Measurements from ENCODE around the gene SCRN2. TPM values are rescaled to one million over a fixed set of nuclear protein-coding genes. Genes with fewer than 3 reads are reported as not detected.

Gene SCRN2
- total RNA-seq, 2 experiments from 2014 or later: 21.0 to 23.8 TPM

DNA sequence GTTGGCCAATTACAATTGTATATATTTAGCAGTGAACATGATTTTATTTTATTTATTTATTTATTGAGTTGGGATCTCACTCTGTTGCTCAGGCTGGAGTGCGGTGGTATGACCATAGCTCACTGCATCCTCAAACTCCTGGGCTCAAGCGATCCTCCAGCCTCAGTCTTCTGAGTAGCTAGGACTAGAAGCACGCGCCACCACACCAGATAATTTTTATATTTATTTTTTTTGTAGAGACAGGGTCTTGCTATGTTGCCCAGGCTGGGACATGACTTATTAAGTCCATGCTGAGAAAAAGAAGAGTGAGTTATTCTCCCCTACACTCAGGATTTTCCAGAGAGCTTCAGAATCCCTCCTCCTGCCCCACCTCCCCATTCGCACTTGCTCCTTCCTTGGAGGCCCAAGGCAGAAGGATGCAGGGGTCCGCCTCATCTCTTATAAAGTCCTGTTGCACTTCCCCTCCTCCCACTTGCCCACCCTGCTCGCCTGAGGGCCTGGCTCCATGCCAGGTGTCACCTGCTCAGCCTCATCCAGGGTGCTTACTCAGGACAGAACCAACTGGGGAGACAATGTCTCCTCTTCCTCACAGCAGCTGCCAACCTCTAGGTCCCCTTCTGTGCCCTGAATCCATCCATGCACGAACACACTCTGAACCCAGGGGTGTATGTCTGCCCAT lies 38.8 kb upstream of the SCRN2 start:
- CTCF ChIA-PET: interaction anchor here (2.1 to 18.8 kb wide), 2 partner anchors 9 to 36 kb away, joined by 10 to 586 read pairs; partner anchors contain the start of genes SCRN2 and SP6
- Mint-ChIP-seq H3K27ac (no peak overlapping the region), H3K36me3 (ENCODE audit: low read depth) (no peaks in the 10 kb centered on the region), H3K4me1 (ENCODE audit: low read depth) (peaks cover 18% of the 10 kb centered on the region), H3K4me3 (no peak overlapping the region), H3K9me3 (no peaks in the 10 kb centered on the region), H3K27me3 (peaks cover 15% of the 10 kb centered on the region)
- POLR2A ChIA-PET: interaction anchor here (0.9 to 1.4 kb wide), 3 partner anchors 11 to 30 kb away, joined by 3 to 4 read pairs (median 3); no protein-coding TSS in a partner anchor
- intact Hi-C loops (cut with micrococcal nuclease): no loop called here
- ATAC-seq (no peak), DNase-seq (no peak)
- TF ChIP-seq, protein P1, sequence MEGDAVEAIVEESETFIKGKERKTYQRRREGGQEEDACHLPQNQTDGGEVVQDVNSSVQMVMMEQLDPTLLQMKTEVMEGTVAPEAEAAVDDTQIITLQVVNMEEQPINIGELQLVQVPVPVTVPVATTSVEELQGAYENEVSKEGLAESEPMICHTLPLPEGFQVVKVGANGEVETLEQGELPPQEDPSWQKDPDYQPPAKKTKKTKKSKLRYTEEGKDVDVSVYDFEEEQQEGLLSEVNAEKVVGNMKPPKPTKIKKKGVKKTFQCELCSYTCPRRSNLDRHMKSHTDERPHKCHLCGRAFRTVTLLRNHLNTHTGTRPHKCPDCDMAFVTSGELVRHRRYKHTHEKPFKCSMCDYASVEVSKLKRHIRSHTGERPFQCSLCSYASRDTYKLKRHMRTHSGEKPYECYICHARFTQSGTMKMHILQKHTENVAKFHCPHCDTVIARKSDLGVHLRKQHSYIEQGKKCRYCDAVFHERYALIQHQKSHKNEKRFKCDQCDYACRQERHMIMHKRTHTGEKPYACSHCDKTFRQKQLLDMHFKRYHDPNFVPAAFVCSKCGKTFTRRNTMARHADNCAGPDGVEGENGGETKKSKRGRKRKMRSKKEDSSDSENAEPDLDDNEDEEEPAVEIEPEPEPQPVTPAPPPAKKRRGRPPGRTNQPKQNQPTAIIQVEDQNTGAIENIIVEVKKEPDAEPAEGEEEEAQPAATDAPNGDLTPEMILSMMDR (IDR thresholded peaks at IDR 0.05): no peak

DNA sequence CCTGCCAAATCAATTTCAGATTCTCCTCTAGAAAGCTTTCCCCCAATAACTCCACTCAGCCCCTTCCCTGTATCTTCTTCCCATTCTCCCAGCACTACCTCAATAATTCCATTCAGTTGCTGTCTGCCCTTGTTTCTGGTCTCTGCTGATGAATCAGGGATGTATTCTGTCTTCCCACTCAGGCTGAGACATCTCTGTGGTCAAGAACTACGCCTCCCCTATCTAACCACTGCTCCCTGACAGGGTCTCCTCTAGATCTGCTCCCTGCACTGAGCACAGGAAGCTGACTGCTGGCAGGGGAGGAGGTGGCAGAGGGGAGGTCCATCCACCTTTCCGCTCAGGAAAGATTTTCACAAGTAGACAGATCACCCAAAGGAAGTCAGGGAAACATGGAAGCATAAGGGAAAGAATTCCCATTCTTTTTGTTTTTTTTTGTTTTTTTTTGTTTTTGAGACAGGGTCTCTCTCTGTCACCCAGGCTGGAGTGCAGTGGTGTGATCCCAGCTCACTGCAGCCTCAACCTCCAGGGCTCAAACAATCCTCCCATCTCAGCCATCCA lies 38.0 kb upstream of the SCRN2 start:
- no peak overlapping the region for H3K27ac Mint-ChIP-seq
- DNase-seq (peak; percentile 17), ATAC-seq (peak; percentile 65)
- H3K4me3 Mint-ChIP-seq: no peak overlapping the region
- peaks cover 17% of the 10 kb centered on the region for H3K27me3 Mint-ChIP-seq
- H3K4me1 Mint-ChIP-seq (ENCODE audit: low read depth): peaks cover 12% of the 10 kb centered on the region
- intact Hi-C loops (cut with micrococcal nuclease): no loop called here
- no peaks in the 10 kb centered on the region for H3K9me3 Mint-ChIP-seq
- POLR2A ChIA-PET: interaction anchor here (0.9 to 1.4 kb wide), 3 partner anchors 12 to 29 kb away, joined by 3 to 4 read pairs (median 3); no protein-coding TSS in a partner anchor
- no peaks in the 10 kb centered on the region for H3K36me3 Mint-ChIP-seq (ENCODE audit: low read depth)
- TF ChIP-seq, protein P1 (IDR thresholded peaks at IDR 0.05): no peak
- CTCF ChIA-PET: interaction anchor here (2.1 to 18.8 kb wide), 2 partner anchors 10 to 35 kb away, joined by 10 to 586 read pairs; partner anchors contain the start of genes SCRN2 and SP6

DNA sequence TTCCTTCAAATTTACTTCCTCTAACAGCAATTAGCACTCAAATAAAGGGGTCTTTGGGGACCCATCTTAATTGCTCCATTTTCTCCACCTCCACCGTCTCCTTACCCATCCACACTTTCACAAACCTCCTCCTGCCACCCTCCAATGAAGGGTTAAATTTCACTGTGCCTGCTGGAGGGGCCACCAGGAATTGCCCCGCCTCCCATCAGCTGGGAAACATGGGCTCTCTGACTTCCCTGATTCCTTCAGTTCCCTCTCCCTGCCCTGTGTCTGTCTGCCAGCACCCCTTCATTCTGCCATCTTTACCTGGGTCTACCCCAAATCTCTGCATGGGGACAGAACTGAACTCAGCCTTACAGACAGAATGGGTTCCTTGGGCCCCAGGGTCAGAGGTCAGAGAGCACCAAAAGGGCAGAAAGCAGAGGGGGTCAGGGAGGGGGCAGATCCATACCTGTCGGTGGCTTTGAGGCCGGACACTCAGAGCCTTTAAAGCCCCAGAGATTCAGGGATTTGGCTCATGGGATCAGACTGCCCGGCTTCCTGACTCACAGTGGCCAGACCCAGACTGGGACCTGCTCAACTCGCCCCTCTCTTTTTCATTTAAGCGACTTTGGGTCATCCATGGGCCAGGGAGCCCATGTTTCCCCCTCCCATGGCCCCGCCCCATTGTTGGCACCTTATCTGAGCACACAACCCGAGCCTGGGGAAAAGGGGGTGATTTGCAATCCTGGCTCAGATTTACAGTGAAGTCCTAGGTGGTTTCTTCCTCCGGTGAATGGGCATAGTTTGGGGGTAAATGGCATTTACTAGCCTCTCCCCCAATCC lies 37.3 kb upstream of the SCRN2 start:
- H3K36me3 Mint-ChIP-seq (ENCODE audit: low read depth): no peaks in the 10 kb centered on the region
- TF ChIP-seq, protein P1 (IDR thresholded peaks at IDR 0.05): no peak
- peaks cover 18% of the 10 kb centered on the region for H3K27me3 Mint-ChIP-seq
- intact Hi-C loops (cut with micrococcal nuclease): no loop called here
- POLR2A ChIA-PET: interaction anchor here (1.2 kb wide), 1 partner anchor 13 kb away, joined by 4 read pairs; no protein-coding TSS in a partner anchor
- no peak for ATAC-seq
- H3K9me3 Mint-ChIP-seq: no peaks in the 10 kb centered on the region
- H3K4me1 Mint-ChIP-seq (ENCODE audit: low read depth): peaks cover 12% of the 10 kb centered on the region
- CTCF ChIA-PET: interaction anchor here (2.1 to 18.8 kb wide), 2 partner anchors 11 to 35 kb away, joined by 10 to 586 read pairs; partner anchors contain the start of genes SCRN2 and SP6
- H3K4me3 Mint-ChIP-seq: no peak overlapping the region
- no peak for DNase-seq
- H3K27ac Mint-ChIP-seq: peak overlapping the region; percentile 25

DNA sequence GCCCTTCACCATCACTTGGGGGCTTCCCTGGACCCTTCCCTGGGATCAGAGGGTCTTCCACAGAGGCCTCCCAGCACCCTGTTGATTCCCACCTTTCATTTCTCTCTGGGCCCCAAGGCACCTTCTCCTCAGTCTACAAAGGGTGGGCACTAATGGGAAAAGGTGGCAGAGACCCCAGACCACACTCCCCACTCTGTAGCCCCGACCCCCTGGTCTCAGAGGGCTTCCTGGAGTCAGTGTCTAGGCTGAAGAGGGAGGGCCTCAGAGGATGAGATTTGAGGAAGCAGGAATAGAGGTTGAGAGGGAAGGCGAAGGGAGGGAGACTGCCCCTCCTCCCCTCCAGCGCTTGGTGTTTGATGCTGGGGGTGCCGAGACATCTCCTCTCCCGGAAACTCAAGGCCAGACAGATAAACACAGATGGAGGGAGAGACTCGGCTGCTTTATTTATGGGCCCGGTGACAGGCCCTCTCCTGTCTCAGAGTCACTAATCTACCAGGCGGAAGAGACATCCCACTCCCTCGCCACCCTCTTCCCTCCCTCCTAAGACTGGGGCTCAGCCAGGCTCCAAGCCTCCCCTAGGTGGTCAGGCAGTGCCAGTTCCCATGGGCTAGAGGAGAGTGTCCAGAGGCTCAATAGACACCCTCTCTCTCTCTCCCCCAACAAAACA lies 36.4 kb upstream of the SCRN2 start:
- ChIA-PET CTCF (interaction anchor here (18.8 kb wide), 1 partner anchor 34 kb away, joined by 586 read pairs; the partner anchor contains the start of genes SCRN2 and SP6), POLR2A (no interaction called here)
- no peak for DNase-seq
- no peaks in the 10 kb centered on the region for H3K36me3 Mint-ChIP-seq (ENCODE audit: low read depth)
- H3K4me3 Mint-ChIP-seq: no peak overlapping the region
- TF ChIP-seq, protein P1 (IDR thresholded peaks at IDR 0.05): no peak
- H3K4me1 Mint-ChIP-seq (ENCODE audit: low read depth): peaks cover 5% of the 10 kb centered on the region
- peaks cover 22% of the 10 kb centered on the region for H3K27me3 Mint-ChIP-seq
- no peak overlapping the region for H3K27ac Mint-ChIP-seq
- intact Hi-C loops (cut with micrococcal nuclease): no loop called here
- ATAC-seq: no peak
- no peaks in the 10 kb centered on the region for H3K9me3 Mint-ChIP-seq

Measured in activated CD8-positive, alpha-beta T cell treated with anti-CD3 and anti-CD28 coated beads for 36 hours (primary cell).